Measurements from ENCODE around the gene PPBP. TPM values are rescaled to one million over a fixed set of nuclear protein-coding genes. Genes with fewer than 3 reads are reported as not detected.

The PPBP gene
- polyA plus RNA-seq, 1 of the 3 experiments (the other 2 are of a cell fraction): not detected

- Histone ChIP-seq H3K27me3 (ENCODE audit: insufficient read depth) (peaks cover 2% of the 10 kb centered on the region), H3K9ac (no peak overlapping the region), H3K79me2 (ENCODE audit: insufficient read depth) (no peaks in the 10 kb centered on the region), H3K27ac (ENCODE audit: low read depth in 2 of 2, low read length in 1 of 2) (no peak overlapping the region), H2AFZ (ENCODE audit: low read depth) (no peak overlapping the region), H3K36me3 (replicated peaks in 1 of 2; ENCODE audit: control insufficient read depth in 1 of 2, insufficient read depth in 2 of 2, low read length in 1 of 2) (no peaks in the 10 kb centered on the region), H3K4me1 (ENCODE audit: control insufficient read depth in 1 of 2, insufficient read depth in 2 of 2, low read depth in 1 of 2, low read length in 1 of 2) (no peaks in the 10 kb centered on the region), H4K20me1 (ENCODE audit: insufficient read depth) (no peaks in the 10 kb centered on the region), H3K9me3 (no peaks in the 10 kb centered on the region), H3K4me3 (ENCODE audit: low read depth in 2 of 2, low read length in 1 of 2) (no peak overlapping the region), H3K4me2 (no peak overlapping the region), H3K9me2 (no peaks in the 10 kb centered on the region), H3F3A (replicated peaks; ENCODE audit: insufficient read depth) (no peaks in the 10 kb centered on the region)
- 0% methylated on average over 2 of the region's 4 CpGs for WGBS (ENCODE audit: low lambda C conversion rate)
- no peak for TF ChIP-seq RCOR1 (IDR thresholded peaks at IDR 0.05; ENCODE audit: low read length)
- TF ChIP-seq RAD21 (IDR thresholded peaks at IDR 0.05; ENCODE audit: low read length): no peak
- no peak for TF ChIP-seq NFIC (IDR thresholded peaks at IDR 0.05; ENCODE audit: borderline replicate concordance)
- TF ChIP-seq POLR2AphosphoS5 (IDR thresholded peaks at IDR 0.05; ENCODE audit: low read depth, low read length): no peak
- TF ChIP-seq FOSL2 (IDR thresholded peaks at IDR 0.05; ENCODE audit: borderline replicate concordance, low read depth): no peak
- TF ChIP-seq EZH2phosphoT487 (IDR thresholded peaks at IDR 0.05; ENCODE audit: borderline replicate concordance, low read depth): no peak
- TF ChIP-seq SMC3 (IDR thresholded peaks at IDR 0.05; ENCODE audit: low read depth, low read length): no peak
- TF ChIP-seq TEAD4 (IDR thresholded peaks at IDR 0.05; ENCODE audit: borderline replicate concordance, insufficient read depth): no peak
- no peak for TF ChIP-seq FOXM1 (IDR thresholded peaks at IDR 0.05; ENCODE audit: low read depth)
- no peak for TF ChIP-seq MAX (IDR thresholded peaks at IDR 0.05; ENCODE audit: low read depth)
- TF ChIP-seq TCF12 (IDR thresholded peaks at IDR 0.05): no peak
- TF ChIP-seq CHD2 (IDR thresholded peaks at IDR 0.05; ENCODE audit: low read length, partially characterized antibody): no peak
- TF ChIP-seq ZBTB33 (IDR thresholded peaks at IDR 0.05; ENCODE audit: borderline replicate concordance, low read depth): no peak
- TF ChIP-seq RXRA (IDR thresholded peaks at IDR 0.05; ENCODE audit: borderline replicate concordance, low read depth): no peak
- no peak for TF ChIP-seq PBX3 (IDR thresholded peaks at IDR 0.05)
- TF ChIP-seq IRF3 (IDR thresholded peaks at IDR 0.05; ENCODE audit: low read depth, low read length): no peak
- TF ChIP-seq RFX5 (IDR thresholded peaks at IDR 0.05; ENCODE audit: low read length): no peak
- TF ChIP-seq EP300 (IDR thresholded peaks at IDR 0.05; ENCODE audit: borderline replicate concordance in 1 of 2, low read depth in 1 of 2, low read length in 1 of 2): no peak
- no peak for DNase-seq
- CTCF ChIA-PET: interaction anchor here (1.7 kb wide), 1 partner anchor 18 kb away, joined by 4 read pairs; no protein-coding TSS in a partner anchor
- POLR2A ChIA-PET: no interaction called here
Observed at GRCh38 chr4:73976716-73977115, 11.3 kb downstream of the PPBP start.
